K562 (cell line): ENCODE data around the gene VSIG10L. TPM values are rescaled to one million over a fixed set of nuclear protein-coding genes. Genes with fewer than 3 reads are reported as not detected.

Experiments
- ATAC-seq: fragments of 200-7000 bp; cut with Tn5 transposase; 3 replicates; pipeline ENCODE4 v1.9.1; 2020; ENCODE audit warnings: moderate library complexity
- BruUV-seq: library from RNA; stranded (reverse); fragments of 400-500 nt; replicated peaks from 2 replicates; lab custom pipeline; 2021; lab: Mats Ljungman, UMichigan
- CTCF ChIA-PET: fragments of 300-600 bp; formaldehyde crosslinking; extraction: SDS; loops from one replicate; lab custom pipeline; 2021; ENCODE audit warnings: low intra/inter-chr PET ratio; lab: Yijun Ruan, JAX
- POLR2A ChIA-PET: fragments of 300-600, 350-650 bp; sonication (Branson Sonifier 250); formaldehyde crosslinking; extraction: SDS; loops from one replicate; lab custom pipeline; 2021; ENCODE audit warnings: antibody characterized with exemption, inconsistent platforms; lab: Yijun Ruan, JAX
- DNase-seq, 4 experiments: peaks; one replicate each; pipeline versions ENCODE4 v3.0.0 to v3.0.0-alpha.2; 2011 to 2018; ENCODE audit warnings: low spot score in 3 of 4, mixed read lengths in 3 of 4; ENCODE audit errors: extremely low read depth in 1 of 4
- FAIRE-seq: peaks from 2 replicates; lab custom pipeline; 2011; peaks lifted over from hg19 to GRCh38; lab: Jason Lieb, UNC
- H2AFZ ChIP-seq: 2 replicates; pipeline ENCODE4 v1.6.0; 2011; ENCODE audit warnings: low read depth, low read length, control low read depth, inconsistent platforms
- H3K27ac ChIP-seq: fragments of 200-600 bp; 3 replicates; pipeline ENCODE4 v1.8.0; 2011; ENCODE audit warnings: low read depth, mild to moderate bottlenecking, control low read depth, inconsistent platforms, low read length, moderate library complexity, mixed read lengths; ENCODE audit errors: extremely low read depth
- H3K27me3 ChIP-seq, 2 experiments: fragments of 300-600 bp in 1 of 2; 2 replicates in 1 of 2; 3 replicates in 1 of 2; pipeline versions ENCODE4 v1.6.0 to v1.8.0; 2011; ENCODE audit warnings: inconsistent platforms in 2 of 2, low read length in 2 of 2, mild to moderate bottlenecking in 1 of 2, mixed read lengths in 1 of 2, moderate library complexity in 1 of 2; ENCODE audit not compliant: control insufficient read depth in 2 of 2, insufficient read depth in 2 of 2
- H3K36me3 ChIP-seq: fragments of 300-600 bp; 3 replicates; pipeline ENCODE4 v1.8.0; 2011; ENCODE audit warnings: mild to moderate bottlenecking, low read length, inconsistent platforms; ENCODE audit not compliant: control insufficient read depth, insufficient read depth
- H3K4me1 ChIP-seq, 2 experiments: fragments of 200-600 bp in 1 of 2; replicated peaks in 1 of 2; 2 replicates in 1 of 2; 3 replicates in 1 of 2; pipeline versions ENCODE4 v1.5.1 to v1.8.0; 2011; ENCODE audit warnings: inconsistent platforms in 2 of 2, low read length in 2 of 2, mild to moderate bottlenecking in 1 of 2, mixed read lengths in 1 of 2, moderate library complexity in 1 of 2; ENCODE audit not compliant: control insufficient read depth in 2 of 2, insufficient read depth in 2 of 2
- H3K4me2 ChIP-seq: 2 replicates; pipeline ENCODE4 v1.6.1; 2011; ENCODE audit warnings: low read length, control low read depth, inconsistent platforms, mixed read lengths; ENCODE audit not compliant: insufficient read depth
- H3K4me3 ChIP-seq: fragments of 200-600 bp; sonication (generic), shearing (Covaris generic); 2 replicates; pipeline ENCODE4 v1.5.1; 2016; ENCODE audit warnings: control low read depth, inconsistent platforms
- H3K79me2 ChIP-seq: fragments of 200-600 bp; 3 replicates; pipeline ENCODE4 v1.8.0; 2011; ENCODE audit warnings: low read length, inconsistent platforms; ENCODE audit not compliant: control insufficient read depth, insufficient read depth
- H3K9ac ChIP-seq, 2 experiments: 2 replicates each; pipeline versions ENCODE4 v1.6.0 to v1.6.1; 2011; ENCODE audit warnings: low read depth in 2 of 2, low read length in 2 of 2, control low read depth in 1 of 2, inconsistent platforms in 1 of 2, mild to moderate bottlenecking in 1 of 2, mixed read lengths in 1 of 2; ENCODE audit not compliant: insufficient read depth in 1 of 2
- H3K9me1 ChIP-seq: one replicate; pipeline ENCODE4 v1.6.0; 2011; ENCODE audit warnings: inconsistent platforms, mild to moderate bottlenecking, low read length, moderate library complexity; ENCODE audit not compliant: control insufficient read depth, insufficient read depth
- H3K9me3 ChIP-seq: replicated peaks from 2 replicates; pipeline ENCODE4 v1.5.1; 2011; ENCODE audit warnings: low read depth, low read length, inconsistent platforms; ENCODE audit not compliant: control insufficient read depth, insufficient read depth
- H4K20me1 ChIP-seq: replicated peaks from 2 replicates; pipeline ENCODE4 v1.6.1; 2011; ENCODE audit warnings: low read length, inconsistent platforms, mixed read lengths; ENCODE audit not compliant: control insufficient read depth, insufficient read depth
- BHLHE40 ChIP-seq: IDR thresholded peaks from 2 replicates; pipeline ENCODE4 v1.6.1; 2011; ENCODE audit warnings: low read length, improper control_type of control experiment
- ELF1 ChIP-seq: fragments of 200-800 bp; sonication (Bioruptor generic); IDR thresholded peaks from 2 replicates; pipeline ENCODE4 v1.6.1; 2016; ENCODE audit warnings: missing genetic modification characterization, missing compliant biosample characterization
- HDAC8 ChIP-seq: fragments of 450-650 bp; IDR thresholded peaks from 2 replicates; pipeline ENCODE4 v1.6.1; 2016; ENCODE audit warnings: mild to moderate bottlenecking, missing genetic modification characterization, moderate library complexity, missing compliant biosample characterization
- MEF2A ChIP-seq: IDR thresholded peaks from 2 replicates; pipeline ENCODE4 v1.6.1; 2011; ENCODE audit warnings: low read depth, mild to moderate bottlenecking, low read length, moderate library complexity; ENCODE audit not compliant: control insufficient read depth
- SMARCE1 ChIP-seq: fragments of 450-650 bp; IDR thresholded peaks from 2 replicates; pipeline ENCODE4 v1.7.1; 2016; ENCODE audit warnings: mild to moderate bottlenecking
- SMC3 ChIP-seq: conservative IDR thresholded peaks from 2 replicates; pipeline ENCODE4 v1.6.1; 2011; ENCODE audit warnings: low read depth, low read length, improper control_type of control experiment; ENCODE audit not compliant: insufficient read depth
- SP1 ChIP-seq: sonication (generic); formaldehyde crosslinking; IDR thresholded peaks from 2 replicates; pipeline ENCODE4 v1.8.1; 2022; ENCODE audit warnings: mild to moderate bottlenecking, missing genetic modification reagents
- TGIF2 ChIP-seq: sonication (generic); formaldehyde crosslinking; IDR thresholded peaks from 2 replicates; pipeline ENCODE4 v1.8.1; 2022; ENCODE audit warnings: mild to moderate bottlenecking, missing genetic modification reagents, moderate library complexity
- ZFP36 ChIP-seq: fragments of 150-350 bp; IDR thresholded peaks from 2 replicates; pipeline ENCODE4 v1.6.1; 2018; ENCODE audit warnings: low read length, low read depth; ENCODE audit not compliant: partially characterized antibody
- ZKSCAN8 ChIP-seq: fragments of 200-800 bp; sonication (Bioruptor generic); IDR thresholded peaks from 2 replicates; pipeline ENCODE4 v1.6.1; 2016; ENCODE audit warnings: missing genetic modification characterization, missing compliant biosample characterization
- ZNF707 ChIP-seq: fragments of 250-450 bp; sonication (Bioruptor Pico); conservative IDR thresholded peaks from 2 replicates; pipeline ENCODE4 v1.8.0; 2022; ENCODE audit warnings: inconsistent platforms, mild to moderate bottlenecking, moderate library complexity
- ZNF766 ChIP-seq: fragments of 200-800 bp; sonication (Bioruptor generic); conservative IDR thresholded peaks from 2 replicates; pipeline ENCODE4 v1.6.1; 2016; ENCODE audit warnings: missing genetic modification characterization, missing compliant biosample characterization
- ZNF77 ChIP-seq: fragments of 250-450 bp; sonication (Bioruptor Pico); IDR thresholded peaks from 2 replicates; pipeline ENCODE4 v1.5.0; 2020
- WGBS: fragments of 100-300 bp; shearing (Covaris generic); methylation state at CpG from one replicate; pipeline ENCODE4 v1.1.6; 2016; ENCODE audit warnings: low coverage, mixed read lengths; ENCODE audit not compliant: insufficient coverage; ENCODE audit errors: missing lambda C conversion rate; 5-methylcytosine and 5-hydroxymethylcytosine counted together
- in situ Hi-C: fragments of 300-500 bp; cut with MboI; formaldehyde crosslinking; loops from 4 replicates; pipeline ENCODE4 v1.15.0; 2018; ENCODE audit warnings: inconsistent platforms, mixed read lengths
- intact Hi-C: fragments of 100-400 bp; cut with micrococcal nuclease; formaldehyde crosslinking; loops from 2 replicates; pipeline ENCODE4 v1.14.2; 2022
- polyA plus RNA-seq, 8 experiments: library from polyadenylated mRNA; depleted of rRNA in 4 of 8; stranded (reverse) in 5 of 8; unstranded in 3 of 8; fragments of >200 nt; fragmentation: Nextera tagmentation in 2 of 8; fragmentation: Illumina TruSeq in 1 of 8; extraction: Ambion mirVana in 2 of 8; extraction: Trizol in 1 of 8; gene quantifications; 2 replicates each; pipeline versions ENCODE4 v1.2.1 to v1.2.3, GENCODE V29; 2011 to 2014; ENCODE audit warnings: inconsistent platforms in 1 of 8, missing spikeins in 1 of 8
- total RNA-seq, 7 experiments: library from RNA; depleted of rRNA in 6 of 7; stranded (reverse); fragments of >200 nt in 6 of 7; fragmentation: Illumina TruSeq in 2 of 7; extraction: Trizol in 2 of 7; gene quantifications; 2 replicates each; pipeline versions ENCODE4 v1.2.1 to v1.2.3, GENCODE V29; 2011 to 2021; ENCODE audit warnings: low replicate concordance in 1 of 7
- TF ChIP-seq, protein P1 (sequence below): fragments of 200-400 bp; formaldehyde crosslinking; IDR thresholded peaks from 2 replicates; pipeline ENCODE4 v1.6.1; 2017; ENCODE audit warnings: mild to moderate bottlenecking, low read depth, low read length, moderate library complexity

Gene VSIG10L
- total and polyA plus RNA-seq, 9 of the 15 experiments (the other 6 are each of a cell fraction or from before 2014, with no cell fraction given), result 1.1 to 7.6 (median 2.2) TPM

- no TSS peak for BruUV-seq
- H3K4me2 ChIP-seq, result no peak overlapping the region
- no peak overlapping the region for H3K4me3 ChIP-seq
- no peaks in the 10 kb centered on the region for H3K36me3 ChIP-seq
- no peak overlapping the region for H3K9ac ChIP-seq
- H3K9me3 ChIP-seq, result no peaks in the 10 kb centered on the region
- DNase-seq (no peak), ATAC-seq (no peak), FAIRE-seq (no peak)
- H4K20me1 ChIP-seq, result no peaks in the 10 kb centered on the region
- no peaks in the 10 kb centered on the region for H3K9me1 ChIP-seq
- no peak overlapping the region for H2AFZ ChIP-seq
- WGBS, result 73% methylated on average over 4 of the region's 5 CpGs
- intact Hi-C loops (no loop called here), in situ Hi-C loops (no loop called here)
- H3K79me2 ChIP-seq, result no peaks in the 10 kb centered on the region
- H3K27me3 ChIP-seq, result peaks cover 8 to 10% of the 10 kb centered on the region in 2 experiments
- ChIA-PET CTCF (no interaction called here), POLR2A (interaction anchor here (0.5 to 0.6 kb wide), 2 partner anchors 75 to 1439 kb away, joined by 3 read pairs; no protein-coding TSS in a partner anchor)
- H3K27ac ChIP-seq, result no peak overlapping the region
- peaks cover 4 to 23% of the 10 kb centered on the region in 2 experiments; a peak in 3 of 5 replicates for H3K4me1 ChIP-seq
- TF ChIP-seq ZNF707 (CRISPR knock-in tag) (no peak), ZNF766 (CRISPR knock-in tag) (no peak), SMC3 (no peak), ZNF77 (CRISPR knock-in tag) (no peak), SMARCE1 (no peak), BHLHE40 (no peak), MEF2A (no peak), TGIF2 (CRISPR knock-in tag) (no peak), ZFP36 (no peak), ZKSCAN8 (CRISPR knock-in tag) (no peak), ELF1 (tag) (no peak), HDAC8 (no peak), SP1 (CRISPR knock-in tag) (no peak)
- TF ChIP-seq, protein P1, sequence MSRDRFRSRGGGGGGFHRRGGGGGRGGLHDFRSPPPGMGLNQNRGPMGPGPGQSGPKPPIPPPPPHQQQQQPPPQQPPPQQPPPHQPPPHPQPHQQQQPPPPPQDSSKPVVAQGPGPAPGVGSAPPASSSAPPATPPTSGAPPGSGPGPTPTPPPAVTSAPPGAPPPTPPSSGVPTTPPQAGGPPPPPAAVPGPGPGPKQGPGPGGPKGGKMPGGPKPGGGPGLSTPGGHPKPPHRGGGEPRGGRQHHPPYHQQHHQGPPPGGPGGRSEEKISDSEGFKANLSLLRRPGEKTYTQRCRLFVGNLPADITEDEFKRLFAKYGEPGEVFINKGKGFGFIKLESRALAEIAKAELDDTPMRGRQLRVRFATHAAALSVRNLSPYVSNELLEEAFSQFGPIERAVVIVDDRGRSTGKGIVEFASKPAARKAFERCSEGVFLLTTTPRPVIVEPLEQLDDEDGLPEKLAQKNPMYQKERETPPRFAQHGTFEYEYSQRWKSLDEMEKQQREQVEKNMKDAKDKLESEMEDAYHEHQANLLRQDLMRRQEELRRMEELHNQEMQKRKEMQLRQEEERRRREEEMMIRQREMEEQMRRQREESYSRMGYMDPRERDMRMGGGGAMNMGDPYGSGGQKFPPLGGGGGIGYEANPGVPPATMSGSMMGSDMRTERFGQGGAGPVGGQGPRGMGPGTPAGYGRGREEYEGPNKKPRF, result no peak
These were observed 12.5 kb downstream of the VSIG10L start for GRCh38 chr19:51329411-51329810.
